ENCODE measurements around the gene EIF5B.
"Not testable (repeated sequence)": the region's sequence is repeated elsewhere in the genome, so short reads cannot be mapped to it uniquely, and the experiment has no call there.

The EIF5B gene

GRCh38 chr2:99365661-99366060 lies 28.5 kb downstream of the EIF5B start:
- H2BK12ac ChIP-seq (ENCODE audit: low read length) = no peak overlapping the region
- no peaks in the 10 kb centered on the region for H3K9me3 ChIP-seq (replicated peaks in 1 of 2; ENCODE audit: control insufficient read depth in 2 of 2, insufficient read depth in 1 of 2, low read depth in 1 of 2, low read length in 2 of 2)
- no peak overlapping the region for H4K8ac ChIP-seq (ENCODE audit: low read depth, low read length)
- H3K27ac ChIP-seq (replicated peaks; ENCODE audit: low read length) = no peak overlapping the region
- H3K36me3 ChIP-seq (replicated peaks in 1 of 2; ENCODE audit: control insufficient read depth in 2 of 2, insufficient read depth in 2 of 2, low read length in 2 of 2) = peaks cover 11 to 94% of the 10 kb centered on the region in 2 donors
- no peak overlapping the region for H2AFZ ChIP-seq (ENCODE audit: low read length)
- H3K23ac ChIP-seq (ENCODE audit: low read depth, low read length, poor library complexity) = no peak overlapping the region
- H2BK120ac ChIP-seq (ENCODE audit: low read depth, low read length) = no peak overlapping the region
- no peak overlapping the region for H3K4ac ChIP-seq (ENCODE audit: low read length)
- H4K91ac ChIP-seq (ENCODE audit: low read depth, low read length, poor library complexity) = no peak overlapping the region
- H3K9ac ChIP-seq (ENCODE audit: low read depth, low read length, poor library complexity) = no peak overlapping the region
- DNase-seq (ENCODE audit: low spot score) = no peak
- no peak overlapping the region for H3K14ac ChIP-seq (ENCODE audit: low read length)
- no peak overlapping the region for H2BK15ac ChIP-seq (ENCODE audit: low read length)
- no peak overlapping the region for H2AK5ac ChIP-seq (ENCODE audit: low read depth, low read length)
- H3K18ac ChIP-seq (ENCODE audit: low read length) = no peak overlapping the region
- no peaks in the 10 kb centered on the region for H3K79me1 ChIP-seq (ENCODE audit: low read depth, low read length)
- H2BK5ac ChIP-seq (ENCODE audit: low read length) = no peak overlapping the region
- H3K4me2 ChIP-seq (ENCODE audit: insufficient read depth, low read length, poor library complexity, severe bottlenecking) = no peak overlapping the region
- H3K27me3 ChIP-seq (ENCODE audit: control insufficient read depth in 3 of 3, insufficient read depth in 3 of 3, low read depth in 1 of 3, low read length in 3 of 3) = no peaks in the 10 kb centered on the region
- no CpG with 5 or more reads among the region's 2 CpGs for WGBS, 2 donors (ENCODE audit: extremely low coverage in 2 of 2, insufficient read length in 2 of 2, insufficient replicate concordance in 1 of 2)
- H3K4me1 ChIP-seq (ENCODE audit: control insufficient read depth in 2 of 2, insufficient read depth in 1 of 2, low read depth in 1 of 2, low read length in 2 of 2) = no peaks in the 10 kb centered on the region
- H3K4me3 ChIP-seq (ENCODE audit: low read length in 2 of 2) = no peak overlapping the region

- not testable (repeated sequence) for H2BK15ac ChIP-seq (ENCODE audit: low read length); H3K4me2 ChIP-seq (ENCODE audit: insufficient read depth, low read length, poor library complexity, severe bottlenecking); H3K4me3 ChIP-seq (ENCODE audit: low read length in 2 of 2); H2BK5ac ChIP-seq (ENCODE audit: low read length); H4K8ac ChIP-seq (ENCODE audit: low read depth, low read length); H2AK5ac ChIP-seq (ENCODE audit: low read depth, low read length); H2BK12ac ChIP-seq (ENCODE audit: low read length); H3K27ac ChIP-seq (replicated peaks; ENCODE audit: low read length); H3K14ac ChIP-seq (ENCODE audit: low read length); H3K4me1 ChIP-seq (ENCODE audit: control insufficient read depth in 2 of 2, insufficient read depth in 1 of 2, low read depth in 1 of 2, low read length in 2 of 2); H3K9me3 ChIP-seq (replicated peaks in 1 of 2; ENCODE audit: control insufficient read depth in 2 of 2, insufficient read depth in 1 of 2, low read depth in 1 of 2, low read length in 2 of 2); H2AFZ ChIP-seq (ENCODE audit: low read length); H3K18ac ChIP-seq (ENCODE audit: low read length); DNase-seq (ENCODE audit: low spot score); H3K23ac ChIP-seq (ENCODE audit: low read depth, low read length, poor library complexity); H3K9ac ChIP-seq (ENCODE audit: low read depth, low read length, poor library complexity); H3K4ac ChIP-seq (ENCODE audit: low read length); H4K91ac ChIP-seq (ENCODE audit: low read depth, low read length, poor library complexity); H3K79me1 ChIP-seq (ENCODE audit: low read depth, low read length); H2BK120ac ChIP-seq (ENCODE audit: low read depth, low read length); H3K27me3 ChIP-seq (ENCODE audit: control insufficient read depth in 3 of 3, insufficient read depth in 3 of 3, low read depth in 1 of 3, low read length in 3 of 3)
- peaks cover 13 to 97% of the 10 kb centered on the region in 2 donors for H3K36me3 ChIP-seq (replicated peaks in 1 of 2; ENCODE audit: control insufficient read depth in 2 of 2, insufficient read depth in 2 of 2, low read length in 2 of 2)
- no CpG with 5 or more reads among the region's 5 CpGs for WGBS, 2 donors (ENCODE audit: extremely low coverage in 2 of 2, insufficient read length in 2 of 2, insufficient replicate concordance in 1 of 2)
Observed at GRCh38 chr2:99368854-99369253, 31.7 kb downstream of the EIF5B start.

DNA sequence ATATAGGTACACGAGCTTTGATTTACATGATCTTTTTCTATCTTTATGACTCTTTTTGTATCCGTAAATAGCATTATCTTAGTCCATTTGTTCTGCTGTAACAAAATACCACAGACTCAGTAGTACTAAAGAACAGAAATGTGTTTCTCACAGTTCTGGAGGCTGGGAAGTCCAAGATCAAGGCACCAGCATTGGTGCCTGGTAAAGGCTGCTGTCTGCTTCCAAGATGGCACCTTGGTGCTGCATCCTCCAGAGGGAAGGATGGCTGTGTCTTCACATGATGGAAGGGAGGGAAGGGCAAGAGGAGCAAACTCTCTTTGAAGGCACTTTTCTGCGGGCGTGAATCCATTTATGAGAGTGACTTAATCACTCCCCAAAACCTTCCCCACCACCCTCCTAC lies 36.0 kb downstream of the EIF5B start:
- Histone ChIP-seq H3K9me3 (replicated peaks in 1 of 2; ENCODE audit: control insufficient read depth in 2 of 2, insufficient read depth in 1 of 2, low read depth in 1 of 2, low read length in 2 of 2) (peaks cover 2 to 25% of the 10 kb centered on the region in 2 donors), H2AK5ac (ENCODE audit: low read depth, low read length) (no peak overlapping the region), H3K27ac (replicated peaks; ENCODE audit: low read length) (no peak overlapping the region), H2BK120ac (ENCODE audit: low read depth, low read length) (no peak overlapping the region), H3K4me1 (ENCODE audit: control insufficient read depth in 2 of 2, insufficient read depth in 1 of 2, low read depth in 1 of 2, low read length in 2 of 2) (no peaks in the 10 kb centered on the region), H3K18ac (ENCODE audit: low read length) (no peak overlapping the region), H3K4ac (ENCODE audit: low read length) (no peak overlapping the region), H3K14ac (ENCODE audit: low read length) (no peak overlapping the region), H3K23ac (ENCODE audit: low read depth, low read length, poor library complexity) (no peak overlapping the region), H3K27me3 (ENCODE audit: control insufficient read depth in 3 of 3, insufficient read depth in 3 of 3, low read depth in 1 of 3, low read length in 3 of 3) (no peaks in the 10 kb centered on the region), H2BK5ac (ENCODE audit: low read length) (no peak overlapping the region), H3K4me2 (ENCODE audit: insufficient read depth, low read length, poor library complexity, severe bottlenecking) (no peak overlapping the region), H2BK12ac (ENCODE audit: low read length) (no peak overlapping the region), H2AFZ (ENCODE audit: low read length) (no peak overlapping the region), H3K9ac (ENCODE audit: low read depth, low read length, poor library complexity) (no peak overlapping the region), H4K91ac (ENCODE audit: low read depth, low read length, poor library complexity) (no peak overlapping the region), H3K79me1 (ENCODE audit: low read depth, low read length) (no peaks in the 10 kb centered on the region), H3K36me3 (replicated peaks in 1 of 2; ENCODE audit: control insufficient read depth in 2 of 2, insufficient read depth in 2 of 2, low read length in 2 of 2) (peaks cover 12 to 97% of the 10 kb centered on the region in 2 donors), H2BK15ac (ENCODE audit: low read length) (no peak overlapping the region), H4K8ac (ENCODE audit: low read depth, low read length) (no peak overlapping the region), H3K4me3 (ENCODE audit: low read length in 2 of 2) (peak overlapping the region in 1 of 2 donors; percentile 51)
- no peak for DNase-seq (ENCODE audit: low spot score)
- WGBS, 2 donors (ENCODE audit: extremely low coverage in 2 of 2, insufficient read length in 2 of 2, insufficient replicate concordance in 1 of 2) = no CpG with 5 or more reads among the region's 4 CpGs

- no peak overlapping the region for H3K4me3 ChIP-seq (ENCODE audit: low read length in 2 of 2)
- H2BK5ac ChIP-seq (ENCODE audit: low read length) = no peak overlapping the region
- no peak overlapping the region for H3K27ac ChIP-seq (replicated peaks; ENCODE audit: low read length)
- H3K9ac ChIP-seq (ENCODE audit: low read depth, low read length, poor library complexity) = no peak overlapping the region
- peaks cover 2 to 25% of the 10 kb centered on the region in 2 donors for H3K9me3 ChIP-seq (replicated peaks in 1 of 2; ENCODE audit: control insufficient read depth in 2 of 2, insufficient read depth in 1 of 2, low read depth in 1 of 2, low read length in 2 of 2)
- H2BK15ac ChIP-seq (ENCODE audit: low read length) = no peak overlapping the region
- no peaks in the 10 kb centered on the region for H3K4me1 ChIP-seq (ENCODE audit: control insufficient read depth in 2 of 2, insufficient read depth in 1 of 2, low read depth in 1 of 2, low read length in 2 of 2)
- no peak overlapping the region for H4K8ac ChIP-seq (ENCODE audit: low read depth, low read length)
- no peak overlapping the region for H3K4ac ChIP-seq (ENCODE audit: low read length)
- peaks cover 13 to 97% of the 10 kb centered on the region in 2 donors for H3K36me3 ChIP-seq (replicated peaks in 1 of 2; ENCODE audit: control insufficient read depth in 2 of 2, insufficient read depth in 2 of 2, low read length in 2 of 2)
- no peak overlapping the region for H3K23ac ChIP-seq (ENCODE audit: low read depth, low read length, poor library complexity)
- no peaks in the 10 kb centered on the region for H3K79me1 ChIP-seq (ENCODE audit: low read depth, low read length)
- H2BK120ac ChIP-seq (ENCODE audit: low read depth, low read length) = no peak overlapping the region
- no peak overlapping the region for H3K18ac ChIP-seq (ENCODE audit: low read length)
- no peak overlapping the region for H3K4me2 ChIP-seq (ENCODE audit: insufficient read depth, low read length, poor library complexity, severe bottlenecking)
- H3K14ac ChIP-seq (ENCODE audit: low read length) = no peak overlapping the region
- H4K91ac ChIP-seq (ENCODE audit: low read depth, low read length, poor library complexity) = no peak overlapping the region
- no peak overlapping the region for H2AK5ac ChIP-seq (ENCODE audit: low read depth, low read length)
- no peak for DNase-seq (ENCODE audit: low spot score)
- no peaks in the 10 kb centered on the region for H3K27me3 ChIP-seq (ENCODE audit: control insufficient read depth in 3 of 3, insufficient read depth in 3 of 3, low read depth in 1 of 3, low read length in 3 of 3)
- no peak overlapping the region for H2BK12ac ChIP-seq (ENCODE audit: low read length)
- H2AFZ ChIP-seq (ENCODE audit: low read length) = no peak overlapping the region
Observed at GRCh38 chr2:99374747-99375146, 37.6 kb downstream of the EIF5B start.

All from neuronal stem cell (in vitro differentiated cells).